Measurements from ENCODE around the gene TRPM2. TPM values are rescaled to one million over a fixed set of nuclear protein-coding genes. Genes with fewer than 3 reads are reported as not detected.

TRPM2 gene
- total and polyA plus RNA-seq, 12 donors = 0.34 to 8.5 (median 1.2) TPM

- intact Hi-C loops (cut with DNase I) = loop anchor here in 2 of 10 donors (2.0 to 10.0 kb wide), 2 partner anchors 14 to 314 kb away; no protein-coding TSS in a partner anchor
- Histone ChIP-seq H3K27ac (no peak overlapping the region), H3K4me1 (no peaks in the 10 kb centered on the region), H3K27me3 (no peaks in the 10 kb centered on the region), H3K4me3 (no peak overlapping the region), H3K9me3 (no peaks in the 10 kb centered on the region), H3K36me3 (peaks cover 0 to 100% (median 22%) of the 10 kb centered on the region in 9 donors)
- WGBS, 2 donors = 94 to 95% methylated on average over 25 of the region's 25 CpGs
- no peak for DNase-seq
- TF ChIP-seq, protein P1, sequence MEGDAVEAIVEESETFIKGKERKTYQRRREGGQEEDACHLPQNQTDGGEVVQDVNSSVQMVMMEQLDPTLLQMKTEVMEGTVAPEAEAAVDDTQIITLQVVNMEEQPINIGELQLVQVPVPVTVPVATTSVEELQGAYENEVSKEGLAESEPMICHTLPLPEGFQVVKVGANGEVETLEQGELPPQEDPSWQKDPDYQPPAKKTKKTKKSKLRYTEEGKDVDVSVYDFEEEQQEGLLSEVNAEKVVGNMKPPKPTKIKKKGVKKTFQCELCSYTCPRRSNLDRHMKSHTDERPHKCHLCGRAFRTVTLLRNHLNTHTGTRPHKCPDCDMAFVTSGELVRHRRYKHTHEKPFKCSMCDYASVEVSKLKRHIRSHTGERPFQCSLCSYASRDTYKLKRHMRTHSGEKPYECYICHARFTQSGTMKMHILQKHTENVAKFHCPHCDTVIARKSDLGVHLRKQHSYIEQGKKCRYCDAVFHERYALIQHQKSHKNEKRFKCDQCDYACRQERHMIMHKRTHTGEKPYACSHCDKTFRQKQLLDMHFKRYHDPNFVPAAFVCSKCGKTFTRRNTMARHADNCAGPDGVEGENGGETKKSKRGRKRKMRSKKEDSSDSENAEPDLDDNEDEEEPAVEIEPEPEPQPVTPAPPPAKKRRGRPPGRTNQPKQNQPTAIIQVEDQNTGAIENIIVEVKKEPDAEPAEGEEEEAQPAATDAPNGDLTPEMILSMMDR (IDR thresholded peaks at IDR 0.05) = no peak
- ATAC-seq = no peak
These were observed 34.7 kb upstream of the TRPM2 start for GRCh38 chr21:44318489-44319285.

DNA sequence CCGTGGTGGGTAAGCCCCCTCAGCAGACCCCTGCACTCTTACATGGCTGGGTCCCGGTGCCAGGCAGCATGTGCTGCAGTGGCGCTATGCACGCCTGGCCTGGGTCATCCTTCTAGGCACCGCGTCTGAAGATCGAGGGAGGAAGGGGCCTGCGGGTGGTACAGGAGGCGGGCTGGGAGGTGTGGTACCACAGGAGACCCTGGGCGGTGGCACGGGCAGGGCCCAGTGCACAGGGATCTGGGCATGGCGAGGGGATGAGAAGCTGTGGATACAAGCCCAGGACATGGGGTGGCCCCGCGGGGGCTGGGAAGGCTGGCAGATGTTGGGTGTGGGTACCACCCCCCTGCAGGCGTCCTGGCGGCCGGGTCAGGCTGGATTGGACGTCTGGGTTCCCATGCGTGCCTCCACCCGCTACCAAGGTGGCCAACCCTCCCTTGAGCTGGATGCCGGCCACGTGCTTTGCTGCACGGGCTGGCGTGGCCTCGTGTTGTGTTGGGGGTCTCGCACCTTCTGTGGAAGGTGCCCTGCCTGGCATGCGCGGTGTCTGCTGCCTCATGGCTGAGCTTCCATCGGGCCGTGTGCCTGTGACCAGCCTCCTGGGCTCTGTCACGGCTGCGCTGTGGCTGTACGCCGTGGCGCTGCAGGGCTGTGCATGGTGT lies 33.9 kb upstream of the TRPM2 start:
- Histone ChIP-seq H3K36me3 (peaks cover 0 to 100% (median 22%) of the 10 kb centered on the region in 9 donors), H3K27ac (no peak overlapping the region), H3K27me3 (no peaks in the 10 kb centered on the region), H3K4me1 (no peaks in the 10 kb centered on the region), H3K4me3 (no peak overlapping the region), H3K9me3 (no peaks in the 10 kb centered on the region)
- intact Hi-C loops (cut with DNase I) = loop anchor here in 2 of 10 donors (2.0 to 10.0 kb wide), 3 partner anchors 15 to 315 kb away; no protein-coding TSS in a partner anchor
- ATAC-seq (no peak), DNase-seq (no peak)
- TF ChIP-seq, protein P1 (IDR thresholded peaks at IDR 0.05) = no peak
- WGBS, 2 donors = 94% methylated on average over 35 of the region's 35 CpGs

DNA sequence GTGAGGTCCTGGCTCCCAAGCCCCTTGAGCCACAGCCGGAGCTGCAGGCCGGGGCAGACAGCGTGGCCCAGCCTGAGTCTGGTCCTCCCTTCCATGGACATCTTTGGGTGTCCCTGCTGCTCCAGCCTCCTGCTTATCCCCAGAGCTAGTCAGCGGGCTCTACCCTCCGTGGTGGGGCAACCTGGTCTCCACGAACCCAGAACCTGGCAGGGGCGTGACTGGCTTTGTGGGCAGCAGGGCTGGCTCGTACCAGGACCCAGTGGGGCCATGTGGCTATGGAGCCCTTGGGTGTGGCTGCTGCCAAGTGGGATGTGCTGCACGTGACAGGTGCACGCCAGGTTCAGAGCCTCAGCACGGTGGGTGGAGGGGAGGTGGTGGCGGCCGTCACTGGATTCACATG lies 32.6 kb upstream of the TRPM2 start:
- H3K4me1 ChIP-seq = no peaks in the 10 kb centered on the region
- WGBS, 2 donors = 92 to 93% methylated on average over 13 of the region's 13 CpGs
- peaks cover 0 to 100% (median 35%) of the 10 kb centered on the region in 9 donors for H3K36me3 ChIP-seq
- TF ChIP-seq, protein P1 (IDR thresholded peaks at IDR 0.05) = no peak
- intact Hi-C loops (cut with DNase I) = loop anchor here in 1 of 10 donors (10.0 kb wide), 1 partner anchor 286 kb away; no protein-coding TSS in a partner anchor
- no peak overlapping the region for H3K4me3 ChIP-seq
- H3K27ac ChIP-seq = no peak overlapping the region
- H3K27me3 ChIP-seq = no peaks in the 10 kb centered on the region
- no peaks in the 10 kb centered on the region for H3K9me3 ChIP-seq
- DNase-seq (no peak), ATAC-seq (no peak)

- 95 to 98% methylated on average over 22 to 23 of the region's 23 CpGs for WGBS, 2 donors
- Histone ChIP-seq H3K27me3 (no peaks in the 10 kb centered on the region), H3K4me3 (no peak overlapping the region), H3K36me3 (peaks cover 0 to 100% (median 44%) of the 10 kb centered on the region in 9 donors), H3K9me3 (no peaks in the 10 kb centered on the region), H3K4me1 (no peaks in the 10 kb centered on the region), H3K27ac (no peak overlapping the region)
- no peak for DNase-seq
- TF ChIP-seq, protein P1 (IDR thresholded peaks at IDR 0.05) = no peak
- intact Hi-C loops (cut with DNase I) = loop anchor here in 1 of 10 donors (10.0 kb wide), 1 partner anchor 287 kb away; no protein-coding TSS in a partner anchor
- no peak for ATAC-seq
These were observed 31.5 kb upstream of the TRPM2 start for GRCh38 chr21:44321846-44322450.

Data from heart right ventricle (tissue), 16 donors.